HG03457 (cell line): ENCODE measurements around the gene RASA4B.
A peak's percentile ranks its signal among the peaks of the same experiment; 100 is the strongest.
"Not testable (repeated sequence)": the region's sequence is repeated elsewhere in the genome, so short reads cannot be mapped to it uniquely, and the experiment has no call there.

ENCODE experiments used
- ATAC-seq: cut with Tn5 transposase; IDR thresholded peaks from one replicate; pipeline ENCODE4 v1.9.1; 2021; ENCODE audit warnings: moderate number of reproducible peaks; ENCODE audit not compliant: unreplicated experiment

Gene RASA4B

GRCh38 chr7:102517550-102518147 is at the start of gene RASA4B:
RASA4B (minus strand) TSS chr7:102517777; CDS start chr7:102517710, 67 bp downstream.
- peak; percentile 51 for ATAC-seq

GRCh38 chr7:102550808-102551422 is 33.3 kb upstream of the RASA4B start, which contains the start of gene SPDYE2:
SPDYE2 (plus strand) TSS chr7:102551226; CDS start chr7:102553256, 2,030 bp downstream.
- ATAC-seq: not testable (repeated sequence)

- ATAC-seq: not testable (repeated sequence)
Measured at GRCh38 chr7:102546353-102546752, 28.8 kb upstream of the RASA4B start.

GRCh38 chr7:102545288-102545687 is 27.7 kb upstream of the RASA4B start:
- ATAC-seq: not testable (repeated sequence)

GRCh38 chr7:102544372-102544771 is 26.8 kb upstream of the RASA4B start:
- not testable (repeated sequence) for ATAC-seq

- not testable (repeated sequence) for ATAC-seq
Measured at GRCh38 chr7:102543596-102543995, 26.0 kb upstream of the RASA4B start, which contains the start of gene UPK3BL2. UPK3BL2 (minus strand) TSS chr7:102543696; CDS start chr7:102543636, 60 bp downstream.

- ATAC-seq: not testable (repeated sequence)
Measured at GRCh38 chr7:102542771-102543170, 25.2 kb upstream of the RASA4B start.

GRCh38 chr7:102542083-102542482 is 24.5 kb upstream of the RASA4B start:
- ATAC-seq: not testable (repeated sequence)

GRCh38 chr7:102540604-102541003 is 23.0 kb upstream of the RASA4B start:
- ATAC-seq: not testable (repeated sequence)

- ATAC-seq: not testable (repeated sequence)
Measured at GRCh38 chr7:102535062-102535615, 17.6 kb upstream of the RASA4B start.

GRCh38 chr7:102532127-102532526 is 14.6 kb upstream of the RASA4B start:
- ATAC-seq: not testable (repeated sequence)

GRCh38 chr7:102531583-102531982 is 14.0 kb upstream of the RASA4B start:
- not testable (repeated sequence) for ATAC-seq

- ATAC-seq: not testable (repeated sequence)
Measured at GRCh38 chr7:102527822-102528793, 10.5 kb upstream of the RASA4B start.

- ATAC-seq: not testable (repeated sequence)
Measured at GRCh38 chr7:102527182-102527581, 9.6 kb upstream of the RASA4B start.

- ATAC-seq: not testable (repeated sequence)
Measured at GRCh38 chr7:102524803-102525202, 7.2 kb upstream of the RASA4B start.

GRCh38 chr7:102520797-102521196 is 3.2 kb upstream of the RASA4B start:
- not testable (repeated sequence) for ATAC-seq

- not testable (repeated sequence) for ATAC-seq
Measured at GRCh38 chr7:102516951-102517350, 626 bp downstream of the RASA4B start.

- not testable (repeated sequence) for ATAC-seq
Measured at GRCh38 chr7:102515889-102516288, 1.7 kb downstream of the RASA4B start.

- peak; percentile 50 for ATAC-seq
Measured at GRCh38 chr7:102514881-102515721, 2.5 kb downstream of the RASA4B start.
